HG03159 (cell line): ENCODE data around the gene FGF1.
"Not testable (repeated sequence)": the region's sequence is repeated elsewhere in the genome, so short reads cannot be mapped to it uniquely, and the experiment has no call there.

Experiments used
- ATAC-seq: cut with Tn5 transposase; IDR thresholded peaks from one replicate; pipeline ENCODE4 v1.9.1; 2021; ENCODE audit warnings: mild to moderate bottlenecking, moderate library complexity; ENCODE audit not compliant: unreplicated experiment

Gene FGF1

DNA sequence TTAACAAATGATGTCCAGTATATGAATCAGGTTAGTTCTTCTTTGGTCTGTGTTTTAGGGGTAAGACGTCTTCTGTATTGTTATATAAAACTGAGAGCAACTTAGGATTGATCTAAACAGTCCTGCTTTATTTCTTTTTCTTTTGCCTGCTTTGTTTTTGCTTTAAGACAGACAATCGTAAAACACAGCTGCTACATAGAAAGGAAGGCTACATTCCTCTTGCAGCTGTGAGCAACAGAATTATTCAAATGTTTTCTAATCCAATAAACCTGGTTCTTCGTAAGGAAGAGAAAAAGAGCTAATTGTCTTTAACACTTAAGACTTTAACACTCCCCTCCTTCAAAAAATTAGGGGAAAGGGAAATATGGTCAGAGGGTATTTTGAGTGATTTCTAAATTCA is 14.6 kb downstream of the FGF1 start:
- no peak for ATAC-seq

DNA sequence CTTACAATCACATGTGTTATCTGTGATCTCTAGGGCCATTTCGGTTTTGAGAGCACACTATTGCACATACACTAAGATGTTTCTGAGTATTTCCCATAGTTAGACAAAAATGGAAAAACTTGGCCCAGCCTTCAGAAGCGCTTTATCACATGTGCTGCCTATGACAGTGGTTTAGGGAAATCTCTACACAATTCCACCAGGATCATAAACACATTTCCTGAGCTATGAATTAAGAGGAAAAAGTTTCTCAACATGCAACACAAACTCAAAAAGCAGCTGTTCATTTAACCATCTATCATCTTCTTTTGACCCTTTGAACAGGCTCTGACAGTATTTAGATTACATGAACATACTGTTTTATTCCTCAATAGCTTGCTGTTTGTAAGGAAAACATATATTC is 15.1 kb downstream of the FGF1 start:
- no peak for ATAC-seq

DNA sequence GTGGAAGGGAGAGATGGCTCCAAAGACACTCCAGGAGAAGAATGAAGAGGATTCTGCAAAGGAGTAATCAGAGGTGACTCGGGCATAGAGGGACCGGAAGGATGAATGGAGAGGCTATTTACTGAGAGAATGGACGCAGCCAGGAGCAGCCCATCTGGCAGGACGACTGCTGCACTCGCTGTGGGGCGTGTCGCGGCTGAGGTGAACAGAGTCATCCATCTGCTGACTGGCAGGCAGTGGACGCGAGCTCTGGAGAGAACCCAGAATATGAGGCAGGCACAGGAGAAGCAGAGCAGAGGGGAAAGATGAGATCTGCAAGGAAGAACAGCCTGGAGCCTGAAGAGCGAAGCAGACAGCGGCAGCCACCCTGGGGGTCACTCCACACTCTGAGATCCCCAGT is 16.4 kb downstream of the FGF1 start:
- no peak for ATAC-seq

DNA sequence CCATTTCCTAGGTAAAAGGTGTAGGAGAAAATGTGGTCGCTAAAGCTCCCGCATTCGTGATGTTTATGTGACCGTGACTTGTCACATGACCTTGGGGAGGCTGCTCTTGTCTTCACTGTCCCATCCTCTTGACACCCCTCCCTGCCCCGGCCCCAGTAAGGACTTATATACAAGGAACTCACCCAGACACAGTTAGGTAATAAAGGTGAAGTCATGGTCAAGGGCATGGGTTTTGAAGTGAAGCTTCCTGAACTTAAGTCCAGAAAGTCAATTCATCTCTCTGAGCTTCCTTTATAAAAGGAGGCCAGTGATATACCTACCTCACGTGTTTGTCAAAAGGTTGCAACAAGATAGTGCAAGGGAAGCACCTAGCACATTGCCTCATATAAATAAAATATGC is 17.6 kb downstream of the FGF1 start:
- no peak for ATAC-seq

DNA sequence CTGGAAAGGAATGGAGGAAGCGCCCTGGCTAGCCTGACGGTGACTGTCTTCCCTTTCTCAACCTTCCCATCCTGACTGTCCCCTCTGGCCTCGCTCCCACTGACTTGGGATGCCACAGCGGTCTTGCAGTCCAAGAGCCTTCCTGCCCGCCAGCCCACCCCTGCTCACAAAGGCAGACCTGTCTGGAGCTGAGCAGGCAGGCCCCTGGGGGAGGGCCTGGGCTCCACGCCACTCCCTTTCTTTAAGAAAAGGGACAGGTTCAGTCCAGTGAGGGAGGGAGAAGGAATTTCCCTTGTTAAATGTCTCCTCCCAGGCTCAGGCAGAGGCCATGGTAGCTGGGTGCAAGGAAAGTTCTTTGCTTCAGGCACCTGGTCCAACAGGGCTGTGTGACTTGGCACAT is 18.1 kb downstream of the FGF1 start:
- ATAC-seq: no peak

DNA sequence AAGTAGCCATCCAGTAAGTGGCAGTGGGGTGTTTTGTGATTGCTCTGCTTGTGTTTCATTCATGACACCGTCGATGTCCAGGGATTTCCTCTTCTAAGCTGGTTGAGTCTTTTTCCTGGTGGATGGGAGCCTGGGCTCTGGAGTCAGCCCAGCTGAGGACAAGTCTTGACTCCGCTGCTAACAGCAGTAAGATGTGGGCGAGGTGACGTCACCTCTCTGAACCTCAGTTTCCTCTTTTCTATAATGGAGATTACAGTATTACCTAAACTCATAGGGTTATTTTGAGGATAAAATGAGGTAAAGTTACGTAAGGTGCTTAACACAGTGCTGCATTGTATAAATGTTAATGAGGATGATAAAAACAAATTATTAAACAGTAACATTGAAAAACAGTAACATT is 21.3 kb downstream of the FGF1 start:
- no peak for ATAC-seq

DNA sequence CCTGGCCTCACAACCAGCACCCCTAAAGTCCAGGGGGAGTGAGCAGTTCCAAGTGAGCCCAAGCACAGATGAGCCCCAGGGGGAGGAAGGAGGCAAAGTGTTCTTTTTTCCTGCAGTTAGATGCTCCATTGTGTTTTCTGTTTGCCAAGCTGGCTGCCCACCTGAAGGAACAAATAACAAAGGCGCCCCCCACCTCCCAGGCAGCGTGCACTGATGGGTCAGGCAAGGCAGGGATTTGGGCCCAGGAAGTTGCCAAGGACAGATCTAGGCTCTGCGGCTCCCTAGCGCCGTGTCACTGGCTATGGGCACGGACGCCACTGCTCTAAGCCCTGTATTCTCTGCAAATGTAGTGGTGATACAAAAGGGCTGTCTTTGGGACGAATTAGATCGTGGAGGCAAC is 21.8 kb downstream of the FGF1 start:
- ATAC-seq: no peak

DNA sequence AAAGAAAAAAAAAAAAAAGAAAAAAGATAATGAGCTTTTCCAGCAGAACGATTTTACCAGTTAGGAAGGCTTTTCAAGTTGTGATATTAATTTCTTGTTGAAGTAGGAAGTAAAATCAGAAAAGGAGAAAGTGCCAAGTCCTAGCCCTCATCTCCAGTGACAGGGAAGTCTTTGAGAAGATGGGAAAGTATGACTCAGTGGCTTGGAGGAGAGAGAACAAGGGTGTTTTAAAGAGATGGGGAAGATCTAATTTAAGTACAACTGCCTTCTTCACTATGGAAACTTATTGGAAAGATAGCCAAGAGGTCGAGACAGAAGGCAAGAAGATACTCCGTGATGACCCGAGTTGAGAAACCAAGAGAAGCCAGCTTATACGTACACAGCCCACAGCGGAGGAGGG is 22.6 kb downstream of the FGF1 start:
- no peak for ATAC-seq

DNA sequence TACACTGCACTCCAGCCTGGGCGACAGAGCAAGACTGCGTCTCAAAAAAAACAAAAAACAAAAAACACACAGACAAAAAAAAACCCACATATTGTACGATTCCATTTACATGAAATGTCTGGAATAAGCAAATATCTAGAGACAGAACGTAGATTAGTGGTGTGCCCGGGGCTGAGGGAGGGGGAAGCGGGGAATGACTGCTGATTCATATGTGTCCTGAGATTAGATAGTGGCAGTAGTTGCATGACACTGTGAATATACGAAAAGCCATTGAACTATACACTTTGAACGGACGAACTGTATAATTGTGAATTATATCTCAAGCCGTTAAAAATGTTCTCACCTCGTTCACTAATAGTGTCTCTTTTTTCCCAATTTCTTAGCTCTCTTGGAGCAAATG is 23.9 kb downstream of the FGF1 start:
- no peak for ATAC-seq

DNA sequence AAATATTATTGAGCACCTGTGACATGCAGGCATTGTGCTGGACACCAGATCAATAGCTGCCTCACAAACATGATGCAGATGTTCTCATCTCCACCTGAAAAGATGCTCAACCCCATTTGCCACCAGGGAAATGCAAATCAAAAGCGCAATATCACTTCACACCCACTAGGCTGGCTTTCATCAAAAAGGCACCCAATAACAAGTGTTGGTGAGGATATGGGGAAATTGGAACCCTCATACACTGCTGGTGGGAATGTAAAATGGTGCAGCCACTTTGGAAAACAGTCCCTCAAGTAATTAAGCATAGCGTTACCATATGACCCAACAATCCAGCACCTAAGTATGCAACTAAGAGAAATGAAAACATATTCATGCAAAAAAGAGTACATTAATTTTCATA is 24.7 kb downstream of the FGF1 start:
- ATAC-seq: no peak

DNA sequence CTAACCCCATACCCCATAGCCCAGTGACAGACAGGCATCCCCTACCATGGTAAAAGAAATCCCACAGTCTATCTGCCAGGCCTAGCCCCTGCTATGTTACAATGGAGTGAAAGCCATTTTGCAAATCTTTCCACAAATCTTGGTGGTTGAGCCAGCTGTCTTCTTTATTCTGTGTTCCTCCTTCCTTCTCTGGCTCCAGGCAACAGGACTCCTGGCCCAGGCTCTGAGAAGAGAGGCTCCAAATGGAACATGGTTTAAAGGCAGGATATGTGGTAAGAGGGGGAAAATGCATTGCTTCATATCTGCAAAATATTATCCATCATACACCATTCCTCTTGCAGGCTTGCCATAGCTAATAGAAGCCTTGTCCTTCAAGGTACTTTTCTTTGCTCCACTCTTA is 25.2 kb downstream of the FGF1 start:
- no peak for ATAC-seq

DNA sequence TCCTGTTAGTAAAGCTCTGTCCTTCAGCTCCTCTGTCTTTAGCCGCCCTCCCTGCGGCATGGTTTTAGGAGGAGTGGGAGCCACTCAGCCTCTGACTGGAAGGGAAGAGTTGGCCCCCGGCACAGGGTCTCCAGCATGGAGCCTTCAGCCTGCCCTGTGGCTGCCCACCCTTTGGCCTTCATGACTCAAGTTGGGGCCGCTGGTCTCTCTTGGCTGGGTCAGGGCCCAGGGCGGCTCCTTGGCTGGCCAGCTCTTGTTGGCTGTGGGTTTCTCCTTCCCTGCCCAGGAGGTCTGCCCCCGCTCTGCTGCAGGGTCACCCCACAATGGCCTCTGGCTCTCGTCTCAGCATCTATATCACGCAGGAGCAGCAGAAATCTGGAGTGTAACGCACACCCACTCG is 25.7 kb downstream of the FGF1 start:
- no peak for ATAC-seq

DNA sequence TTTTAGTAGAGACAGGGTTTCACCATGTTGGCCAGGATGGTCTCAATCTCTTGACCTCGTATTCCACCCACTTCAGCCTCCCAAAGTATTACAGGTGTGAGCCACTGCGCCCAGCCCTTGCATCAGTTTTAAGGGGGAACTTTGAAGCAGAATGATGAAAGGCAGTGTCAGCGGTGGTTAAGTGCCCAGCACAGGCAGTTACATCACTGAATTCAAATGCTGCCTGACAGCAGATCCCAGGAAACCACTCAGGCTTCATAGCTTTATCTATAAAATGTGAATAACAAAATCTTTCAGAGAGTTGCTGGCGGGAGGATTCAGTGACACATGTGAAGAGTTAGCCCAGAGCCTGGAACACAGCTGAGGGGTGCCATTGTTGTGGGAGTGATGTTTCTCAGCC is 26.5 kb downstream of the FGF1 start:
- ATAC-seq: no peak

DNA sequence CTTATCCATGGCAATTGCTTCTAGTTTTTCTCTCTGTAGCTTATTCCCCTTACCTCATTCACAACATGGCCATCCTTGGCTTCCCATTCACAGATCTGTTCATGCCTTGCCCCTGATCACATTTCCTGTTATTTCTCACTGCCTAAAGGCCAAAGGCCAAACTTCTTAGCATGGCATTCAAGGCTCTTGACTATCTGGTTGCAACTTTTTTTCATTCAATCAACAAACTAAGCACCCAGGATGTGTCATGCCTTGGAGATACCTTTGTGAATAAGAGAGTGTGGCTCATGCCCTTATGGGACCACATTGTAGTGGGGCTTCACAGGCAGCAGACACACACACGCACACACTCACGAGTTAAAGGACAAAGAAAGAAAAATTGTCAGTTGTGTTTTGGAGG is 27.6 kb downstream of the FGF1 start:
- no peak for ATAC-seq

DNA sequence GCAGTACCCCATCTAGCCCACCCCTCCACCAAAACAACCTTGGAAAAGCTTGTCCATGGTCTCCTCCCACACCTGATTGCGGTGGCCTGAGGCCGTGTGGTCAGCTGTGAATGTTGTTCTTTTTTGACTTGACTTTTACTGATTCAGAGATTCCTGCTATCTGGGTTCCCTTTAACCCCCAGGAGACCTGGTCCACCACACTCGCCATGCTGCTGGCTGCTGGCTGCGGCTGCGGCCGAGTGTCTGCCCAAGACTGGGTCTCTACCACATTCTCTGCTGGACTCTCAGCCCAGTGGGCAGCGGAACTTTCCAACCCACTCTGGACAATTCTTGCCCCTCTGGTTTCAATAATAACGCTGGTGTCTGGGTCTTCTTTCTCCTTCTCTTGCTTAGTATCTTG is 28.4 kb downstream of the FGF1 start:
- ATAC-seq: no peak

DNA sequence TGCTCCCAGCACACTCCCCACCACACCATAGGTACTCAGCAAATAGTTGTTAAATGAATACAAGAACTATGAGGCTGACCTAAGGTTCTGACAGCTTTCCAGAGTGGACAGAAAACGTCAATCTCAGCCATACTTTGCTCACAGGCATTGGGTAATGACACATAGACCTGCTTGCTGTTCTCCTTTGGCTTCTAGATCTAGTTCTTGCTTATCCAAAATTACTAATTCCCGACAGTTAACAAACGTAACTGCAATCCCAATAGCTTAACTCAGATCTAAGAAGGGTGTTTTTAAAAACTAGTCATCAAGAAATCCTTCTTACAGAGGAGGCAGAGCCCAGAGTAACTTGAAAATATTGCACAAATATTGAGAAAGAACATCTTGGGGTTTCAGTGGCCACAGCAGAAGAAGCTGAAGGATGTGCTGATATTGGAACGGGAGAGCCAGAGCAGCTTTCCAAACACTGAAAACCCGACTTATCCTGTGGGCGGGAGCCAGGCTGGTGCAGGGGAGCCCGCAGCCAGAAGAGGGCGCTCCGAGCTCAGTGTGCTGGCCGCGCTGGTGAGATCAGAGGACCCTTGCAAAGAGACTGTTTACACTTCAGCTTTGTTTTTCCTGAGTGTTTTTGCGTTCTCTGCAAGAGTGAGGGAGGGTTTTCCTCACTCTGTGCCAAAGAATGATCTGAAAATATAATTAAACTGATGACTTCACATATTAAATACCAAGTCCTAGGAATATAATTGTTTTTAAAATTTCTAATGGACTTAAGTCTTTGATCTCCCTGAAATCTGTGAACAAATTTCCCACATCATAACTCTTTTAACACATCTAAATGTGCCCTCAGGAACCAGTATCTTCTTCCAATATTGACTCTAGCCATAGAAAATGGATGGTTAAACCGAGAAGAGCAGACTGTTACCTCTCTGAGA is 30.3 kb downstream of the FGF1 start:
- ATAC-seq: peak; percentile 80

DNA sequence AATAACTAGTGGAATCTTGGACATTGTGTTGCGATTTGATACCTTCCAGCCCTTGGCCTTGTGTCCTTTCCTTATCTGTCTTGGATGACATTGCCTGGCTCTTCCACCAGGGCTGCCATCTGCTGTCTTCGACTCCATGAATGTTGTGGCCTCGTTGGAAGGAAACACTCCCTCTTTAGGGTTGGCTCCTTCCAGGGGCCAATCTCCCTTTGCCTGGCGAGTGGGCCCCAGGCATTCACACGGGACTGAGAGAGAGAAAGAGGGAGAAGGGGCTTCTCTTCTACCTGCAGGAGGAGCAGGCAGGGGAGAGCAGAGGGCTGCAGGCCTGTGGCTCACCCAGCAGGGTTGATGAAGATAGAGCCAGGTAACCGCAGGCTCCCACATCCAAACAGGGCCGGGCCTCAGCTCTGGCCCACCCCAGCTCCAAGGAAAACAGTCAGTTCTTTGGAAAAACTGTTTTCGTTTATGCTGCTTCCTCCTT is 31.3 kb downstream of the FGF1 start:
- ATAC-seq: no peak

DNA sequence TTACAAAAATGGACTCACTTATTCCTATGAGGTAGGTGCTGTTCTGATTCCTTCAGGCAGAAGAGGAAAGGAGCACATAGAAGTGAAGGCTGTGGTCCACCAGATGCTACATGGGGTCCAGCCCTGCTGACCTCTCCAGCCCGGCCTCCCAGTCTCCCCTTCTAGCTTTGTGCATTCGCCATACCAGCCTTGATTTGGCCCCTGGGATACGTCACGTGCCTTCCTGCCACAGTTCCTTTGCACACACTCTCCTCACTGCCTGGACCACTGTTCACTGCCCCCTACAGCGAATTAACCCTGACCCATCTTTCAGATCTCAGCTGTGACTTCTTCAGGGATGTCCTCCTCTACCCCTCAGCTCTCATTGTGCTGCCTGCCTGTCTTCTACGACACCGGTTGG is 32.6 kb downstream of the FGF1 start:
- no peak for ATAC-seq

DNA sequence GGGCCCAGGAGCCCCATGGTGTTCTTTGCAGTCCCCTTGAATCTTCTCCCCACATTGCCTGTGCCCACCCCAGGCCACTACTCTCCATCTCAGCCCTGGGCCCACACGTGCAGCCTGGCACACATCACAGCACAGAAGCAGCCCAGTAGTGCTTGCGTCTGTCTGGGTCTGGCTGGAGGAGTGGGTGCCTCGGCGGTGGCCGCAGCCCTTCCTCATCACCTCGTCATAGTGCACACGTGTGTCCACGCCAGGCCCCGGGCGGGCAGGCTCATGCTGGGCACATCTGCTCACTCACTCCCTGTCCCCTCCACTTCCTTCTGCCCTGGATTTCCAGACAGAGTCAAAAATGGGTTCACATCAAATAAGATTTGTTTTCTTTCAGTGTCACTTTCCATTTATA is 33.3 kb downstream of the FGF1 start:
- no peak for ATAC-seq

DNA sequence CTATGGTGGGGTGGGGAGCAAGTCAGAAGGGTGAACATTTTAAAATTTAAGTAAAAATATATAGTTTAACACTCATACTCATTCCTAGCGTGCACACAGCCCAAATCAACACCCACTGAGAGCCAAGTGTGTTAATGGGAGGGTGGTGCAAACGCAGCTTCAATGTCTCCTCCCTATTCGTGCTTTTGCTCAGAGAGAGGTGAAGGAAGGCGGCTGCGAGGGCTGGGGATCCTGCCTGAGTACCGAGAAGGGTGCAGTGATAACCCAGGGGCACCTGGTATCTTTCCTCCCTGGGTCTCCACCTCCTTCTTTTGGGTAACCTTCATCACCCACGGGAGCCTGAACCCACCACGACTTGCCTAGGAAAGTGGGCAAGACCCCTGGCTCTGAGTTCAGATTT is 35.0 kb downstream of the FGF1 start:
- ATAC-seq: no peak

DNA sequence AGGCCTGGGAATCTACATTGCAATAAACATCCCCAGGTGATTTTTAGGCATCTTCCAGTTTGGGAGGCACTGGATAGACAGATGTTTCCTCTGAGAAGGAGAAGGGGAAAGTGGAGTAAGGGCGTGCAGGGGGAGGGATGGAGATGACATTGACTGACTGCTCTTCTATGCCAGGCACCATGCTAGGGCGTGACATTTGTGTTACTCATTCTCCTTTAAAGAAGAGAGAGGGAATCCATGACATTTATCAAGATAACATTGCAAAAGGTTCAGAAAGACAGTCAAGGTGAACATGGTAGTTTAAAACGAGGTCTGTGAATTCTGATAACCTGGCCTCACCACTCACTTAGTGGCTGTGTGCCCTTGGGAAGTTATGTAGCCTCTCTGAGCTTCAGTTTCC is 35.8 kb downstream of the FGF1 start:
- no peak for ATAC-seq

DNA sequence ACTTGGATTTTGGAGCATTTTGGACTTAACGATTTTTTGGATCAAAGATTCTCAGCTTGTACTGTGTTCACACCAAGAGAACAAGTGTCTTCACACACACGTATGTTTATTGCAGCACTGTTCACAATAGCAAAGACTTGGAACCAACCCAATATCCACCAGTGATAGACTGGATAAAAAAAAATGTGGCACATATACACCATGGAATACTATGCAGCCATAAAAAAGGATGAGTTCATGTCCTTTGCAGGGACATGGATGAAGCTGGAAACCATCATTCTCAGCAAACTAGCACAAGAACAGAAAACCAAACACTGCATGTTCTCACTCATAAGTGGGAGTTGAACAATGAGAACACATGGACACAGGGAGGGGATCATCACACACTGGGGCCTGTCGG is 37.8 kb downstream of the FGF1 start:
- not testable (repeated sequence) for ATAC-seq

DNA sequence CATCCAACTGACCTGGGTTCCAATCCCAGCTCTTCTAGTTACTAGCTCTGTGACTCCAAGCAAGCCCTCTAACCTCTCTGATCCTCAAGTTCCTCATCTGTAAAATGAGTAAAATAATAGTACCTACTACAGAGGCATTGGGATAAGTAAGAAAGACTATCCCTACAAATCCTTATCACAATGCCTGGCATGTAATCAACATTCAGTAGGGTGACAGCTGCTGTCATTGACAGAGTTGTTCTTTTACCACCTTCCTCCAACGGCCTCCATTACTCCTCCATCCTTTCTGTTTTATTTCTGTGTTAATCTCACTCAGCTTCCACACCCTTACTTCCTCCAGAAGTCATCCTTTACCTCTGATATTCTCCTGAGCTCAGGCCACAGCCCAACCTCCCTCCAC is 40.4 kb downstream of the FGF1 start:
- ATAC-seq: no peak
